Ectodermal cell (in vitro differentiated cells): Measurements from ENCODE around the gene SVIL.
"Not testable (repeated sequence)": the region's sequence is repeated elsewhere in the genome, so short reads cannot be mapped to it uniquely, and the experiment has no call there.

Experiments
- H3K27ac ChIP-seq: 2 replicates; pipeline ENCODE4 v1.7.0; 2013; ENCODE audit warnings: mild to moderate bottlenecking, low read depth, low read length; ENCODE audit not compliant: insufficient read depth, poor library complexity, severe bottlenecking
- H3K27me3 ChIP-seq: 2 replicates; pipeline ENCODE4 v1.7.0; 2013; ENCODE audit warnings: mild to moderate bottlenecking, low read length; ENCODE audit not compliant: insufficient read depth, control insufficient read depth, poor library complexity, severe bottlenecking
- H3K36me3 ChIP-seq: one replicate; pipeline ENCODE4 v1.7.0; 2013; ENCODE audit warnings: low read length; ENCODE audit not compliant: control insufficient read depth, insufficient read depth
- H3K4me1 ChIP-seq: one replicate; pipeline ENCODE4 v1.7.0; 2013; ENCODE audit warnings: low read length; ENCODE audit not compliant: control insufficient read depth, insufficient read depth
- H3K4me3 ChIP-seq: 2 replicates; pipeline ENCODE4 v1.7.0; 2013; ENCODE audit warnings: low read depth, low read length, control low read depth; ENCODE audit not compliant: insufficient read depth
- H3K9me3 ChIP-seq: 2 replicates; pipeline ENCODE4 v1.7.0; 2013; ENCODE audit warnings: mild to moderate bottlenecking, low read length, moderate library complexity; ENCODE audit not compliant: control insufficient read depth
- WGBS, 2 experiments: methylation state at CpG; one replicate each; pipeline ENCODE4 v1.1.7; 2013; ENCODE audit warnings: missing lambda C conversion rate in 2 of 2; 5-methylcytosine and 5-hydroxymethylcytosine counted together

SVIL gene

GRCh38 chr10:29491918-29492317, 142.9 kb downstream of the SVIL start:
- Histone ChIP-seq H3K4me3 (no peak overlapping the region), H3K4me1 (no peaks in the 10 kb centered on the region), H3K27me3 (no peaks in the 10 kb centered on the region), H3K9me3 (no peaks in the 10 kb centered on the region), H3K36me3 (peaks cover 2% of the 10 kb centered on the region), H3K27ac (no peak overlapping the region)
- 92 to 95% methylated on average over 5 of the region's 5 CpGs for WGBS, 2 experiments

- WGBS, 2 experiments, result 96% methylated on average over 16 of the region's 16 CpGs
- H3K36me3 ChIP-seq, result not testable (repeated sequence)
Measured at GRCh38 chr10:29490781-29491280, 143.9 kb downstream of the SVIL start.

GRCh38 chr10:29488471-29488870, 146.3 kb downstream of the SVIL start:
- H3K4me1 ChIP-seq, H3K27me3 ChIP-seq, H3K9me3 ChIP-seq, H3K36me3 ChIP-seq, H3K27ac ChIP-seq, H3K4me3 ChIP-seq: not testable (repeated sequence)
- WGBS, 2 experiments, result 95 to 96% methylated on average over 14 of the region's 14 CpGs

More at GRCh38 chr10:29490781-29491280, 143.9 kb downstream of the SVIL start:
- H3K27ac ChIP-seq, H3K4me3 ChIP-seq, H3K4me1 ChIP-seq, H3K27me3 ChIP-seq, H3K9me3 ChIP-seq: not testable (repeated sequence)

DNA sequence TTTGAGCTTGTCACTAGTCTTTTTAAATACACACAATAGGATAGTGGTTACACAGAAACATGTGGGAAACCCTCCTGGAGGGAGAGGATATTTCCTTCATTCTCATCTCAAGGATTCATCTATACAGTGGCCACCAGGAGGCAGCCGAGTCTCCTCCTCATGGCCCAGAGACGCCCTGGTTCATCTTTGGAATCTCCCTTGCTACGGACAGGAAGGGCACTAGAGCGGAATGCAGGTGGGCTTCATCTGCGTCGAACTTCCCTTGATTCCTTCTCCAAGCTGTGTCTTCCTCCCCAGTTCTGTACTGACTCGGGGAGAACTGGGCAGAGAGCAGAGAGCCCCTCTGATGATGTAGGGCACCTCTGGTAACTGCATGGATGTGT, 146.9 kb downstream of the SVIL start:
- WGBS, 2 experiments, result 81 to 82% methylated on average over 7 of the region's 7 CpGs
- not testable (repeated sequence) for H3K27ac ChIP-seq, H3K9me3 ChIP-seq, H3K27me3 ChIP-seq, H3K4me3 ChIP-seq, H3K36me3 ChIP-seq, H3K4me1 ChIP-seq

DNA sequence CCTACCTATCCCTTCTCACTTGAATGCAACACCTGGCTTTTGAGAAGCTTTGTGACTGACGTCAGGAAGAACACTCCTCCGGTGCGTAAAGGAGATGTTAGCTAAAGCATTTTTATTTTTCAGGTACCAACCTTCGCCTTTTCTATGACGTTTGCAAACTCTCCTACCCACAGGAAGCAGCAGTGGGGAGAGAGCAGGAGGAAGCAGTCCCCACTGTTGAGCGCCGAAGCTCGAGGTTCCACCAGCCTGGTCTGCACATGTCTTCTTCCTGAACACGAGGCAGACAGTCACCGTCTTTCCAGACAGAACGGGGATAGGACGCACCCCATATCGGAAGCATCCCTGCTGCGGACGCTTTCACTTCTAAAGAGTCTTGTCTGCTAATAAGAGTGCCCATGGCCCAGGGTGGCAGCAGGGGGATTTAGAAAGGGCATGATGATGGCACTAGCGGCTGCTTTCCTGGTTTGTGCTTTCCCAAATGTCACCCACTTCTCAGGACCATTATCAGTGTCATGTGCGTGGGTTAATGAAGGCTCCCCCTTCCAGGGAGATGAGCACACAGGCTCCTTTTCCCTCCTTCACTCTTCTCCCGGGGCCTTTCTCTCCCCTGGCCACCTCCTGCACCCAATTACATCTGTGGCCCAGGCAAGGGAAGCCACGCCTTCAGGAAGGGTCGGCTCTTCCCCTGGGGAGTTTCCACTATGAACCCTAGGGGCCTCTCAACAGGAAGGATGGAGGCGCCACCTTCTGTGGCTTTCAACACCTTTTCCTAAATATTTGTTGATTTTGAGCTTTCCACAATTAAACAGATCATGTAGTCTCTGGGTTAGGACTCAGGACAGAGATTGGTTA, 147.5 kb downstream of the SVIL start:
- WGBS, 2 experiments, result 87 to 88% methylated on average over 20 to 21 of the region's 21 CpGs

GRCh38 chr10:29486433-29486832, 148.3 kb downstream of the SVIL start:
- Histone ChIP-seq H3K4me3 (no peak overlapping the region), H3K4me1 (peaks cover 4% of the 10 kb centered on the region), H3K36me3 (peaks cover 5% of the 10 kb centered on the region), H3K27me3 (no peaks in the 10 kb centered on the region), H3K27ac (no peak overlapping the region), H3K9me3 (no peaks in the 10 kb centered on the region)
- 90 to 93% methylated on average over 1 of the region's 1 CpG for WGBS, 2 experiments

More for the DNA sequence above, 147.5 kb downstream of the SVIL start:
- H3K36me3 ChIP-seq, H3K27me3 ChIP-seq, H3K4me1 ChIP-seq, H3K27ac ChIP-seq, H3K4me3 ChIP-seq, H3K9me3 ChIP-seq: not testable (repeated sequence)

DNA sequence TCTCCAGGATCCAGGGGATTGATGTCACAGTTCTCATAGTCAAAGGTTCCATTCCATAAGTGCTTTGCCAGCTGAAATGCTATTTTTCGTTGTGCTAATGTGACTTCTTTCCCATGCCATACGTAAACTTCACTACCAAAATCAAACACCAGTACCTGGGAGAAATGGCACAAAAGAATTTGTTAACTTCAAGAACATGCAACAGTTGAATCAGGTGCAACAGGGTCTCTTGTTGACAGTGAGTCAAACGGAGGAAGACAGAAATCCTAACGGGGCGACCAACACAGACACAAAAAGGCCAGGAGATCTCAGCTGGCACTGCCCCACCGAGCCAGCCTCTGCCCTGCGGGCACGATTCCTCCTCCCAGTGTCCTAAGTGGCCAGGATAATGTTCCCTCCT, 150.1 kb downstream of the SVIL start:
- not testable (repeated sequence) for H3K4me1 ChIP-seq, H3K9me3 ChIP-seq, H3K4me3 ChIP-seq, H3K27me3 ChIP-seq, H3K27ac ChIP-seq
- 88 to 91% methylated on average over 7 to 8 of the region's 8 CpGs for WGBS, 2 experiments
- peaks cover 15% of the 10 kb centered on the region for H3K36me3 ChIP-seq

DNA sequence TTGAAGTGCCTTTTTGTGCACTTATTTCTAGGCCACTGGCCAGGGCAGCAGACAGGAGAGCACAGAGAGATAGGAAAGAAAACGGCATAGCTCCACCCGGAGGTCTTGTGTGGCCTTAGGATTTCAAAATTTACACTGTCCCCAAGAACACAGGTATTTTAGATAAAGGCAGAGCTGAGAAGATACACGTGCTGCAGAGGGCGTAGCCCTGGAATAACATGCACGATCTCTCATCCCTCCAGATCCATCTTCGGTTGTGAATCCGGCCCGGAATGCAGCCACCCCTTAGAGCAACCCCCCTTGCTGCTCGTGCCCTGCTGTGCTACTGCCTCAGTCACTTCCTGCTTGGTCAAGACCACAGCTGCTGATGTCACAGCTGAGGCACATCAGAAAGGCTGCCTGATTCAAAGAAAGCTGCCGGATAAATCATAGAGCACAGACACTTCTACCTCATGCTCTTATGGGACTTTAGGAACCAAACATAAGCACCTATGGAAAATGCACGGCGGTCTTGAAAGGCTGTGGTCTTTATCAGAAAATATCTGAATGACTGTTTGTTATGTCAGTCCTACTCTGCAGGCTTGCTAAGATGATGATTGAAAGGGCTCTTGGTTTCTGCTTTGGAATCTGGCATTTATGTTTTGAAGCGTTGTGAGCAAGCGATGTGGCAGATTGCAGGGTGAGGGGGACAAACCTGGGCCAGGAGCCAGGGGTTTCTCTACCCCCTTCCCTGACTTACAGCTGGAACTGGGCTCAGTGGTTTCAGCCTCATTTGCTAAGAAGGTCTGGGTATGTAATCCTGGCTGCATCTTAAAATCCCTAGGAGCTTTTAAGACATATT, 152.0 kb downstream of the SVIL start:
- Histone ChIP-seq H3K27ac (no peak overlapping the region), H3K4me1 (peaks cover 4% of the 10 kb centered on the region), H3K27me3 (no peaks in the 10 kb centered on the region), H3K36me3 (peaks cover 12% of the 10 kb centered on the region), H3K4me3 (no peak overlapping the region), H3K9me3 (no peaks in the 10 kb centered on the region)
- WGBS, 2 experiments, result 61 to 65% methylated on average over 13 of the region's 14 CpGs

DNA sequence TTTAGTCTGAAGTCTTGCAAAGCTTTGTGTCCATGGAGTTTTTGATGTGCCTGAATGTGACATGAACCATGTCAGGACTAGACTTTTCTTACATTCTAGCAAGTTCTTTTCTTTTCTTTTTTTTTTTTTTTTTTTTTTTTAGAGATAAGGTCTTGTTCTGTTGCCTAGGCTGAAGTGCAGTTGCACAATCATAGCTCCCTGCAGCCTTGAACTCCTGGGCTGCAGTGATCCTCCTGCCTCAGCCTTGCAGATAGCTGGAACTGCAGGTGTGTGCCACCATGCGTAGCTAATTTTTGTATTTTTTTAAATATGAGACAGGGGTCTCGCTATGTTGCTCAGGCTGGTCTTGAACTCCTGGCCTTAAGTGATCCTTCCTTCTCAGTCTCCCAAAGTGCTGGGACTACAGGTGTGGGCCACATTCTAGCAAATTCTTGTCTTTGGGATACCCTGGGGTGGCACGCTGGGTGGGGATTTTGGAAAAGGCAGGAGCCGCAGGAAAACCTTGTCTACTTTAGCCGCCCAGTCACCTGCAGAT, 152.8 kb downstream of the SVIL start:
- H3K27ac ChIP-seq, result no peak overlapping the region
- H3K4me1 ChIP-seq, result peaks cover 4% of the 10 kb centered on the region
- H3K27me3 ChIP-seq, result no peaks in the 10 kb centered on the region
- 80 to 86% methylated on average over 5 of the region's 5 CpGs for WGBS, 2 experiments
- H3K36me3 ChIP-seq, result peaks cover 12% of the 10 kb centered on the region
- H3K4me3 ChIP-seq, result no peak overlapping the region
- H3K9me3 ChIP-seq, result no peaks in the 10 kb centered on the region
